Measurements from ENCODE around the gene ST7L. TPM values are rescaled to one million over a fixed set of nuclear protein-coding genes. Genes with fewer than 3 reads are reported as not detected.

ST7L gene
- total and polyA plus RNA-seq, 10 of the 15 experiments (the other 5 are each of a cell fraction or from before 2014, with no cell fraction given), result 3.6 to 13.7 (median 8.9) TPM

GRCh38 chr1:112522621-112523020 is 96.3 kb downstream of the ST7L start:
- Histone ChIP-seq H3K4me2 (ENCODE audit: control insufficient read depth, insufficient read depth) (no peak overlapping the region), H3K27ac (ENCODE audit: control insufficient read depth, insufficient read depth) (no peak overlapping the region), H3K9ac (ENCODE audit: control insufficient read depth, insufficient read depth, low read length) (no peak overlapping the region), H3K79me2 (ENCODE audit: control insufficient read depth, insufficient read depth, low read length) (no peaks in the 10 kb centered on the region), H3K9me3 (replicated peaks; ENCODE audit: control insufficient read depth, insufficient read depth, low read length) (no peaks in the 10 kb centered on the region), H3K4me1 (ENCODE audit: control insufficient read depth, insufficient read depth, low read length) (no peaks in the 10 kb centered on the region; the same call in 1 of the 2 replicates), H3K4me3 (no peak overlapping the region), H2AFZ (ENCODE audit: control insufficient read depth, low read depth, low read length) (no peak overlapping the region), H3K27me3 (replicated peaks in 1 of 2; ENCODE audit: control insufficient read depth in 2 of 2, insufficient read depth in 2 of 2, low read length in 1 of 2) (no peaks in the 10 kb centered on the region), H4K20me1 (ENCODE audit: control insufficient read depth, insufficient read depth) (no peaks in the 10 kb centered on the region), H3K36me3 (ENCODE audit: control insufficient read depth in 2 of 2, insufficient read depth in 2 of 2, low read length in 1 of 2) (no peaks in the 10 kb centered on the region)
- FAIRE-seq (no peak), DNase-seq (ENCODE audit: low read depth, low spot score) (no peak), ATAC-seq (no peak)
- ChIA-PET SMC1A (ENCODE audit: uncharacterized antibody, unreplicated experiment) (interaction anchor here (1.4 to 1.7 kb wide), 4 partner anchors 9 to 91 kb away, joined by 3 to 7 read pairs (median 6); no protein-coding TSS in a partner anchor), CTCF (interaction anchor here (1.8 kb wide), 1 partner anchor 21 kb away, joined by 8 read pairs; no protein-coding TSS in a partner anchor), RAD21 (ENCODE audit: unreplicated experiment) (interaction anchor here (0.8 to 0.9 kb wide), 2 partner anchors 22 to 56 kb away, joined by 3 read pairs; no protein-coding TSS in a partner anchor), POLR2A (no interaction called here)
- intact Hi-C loops (cut with micrococcal nuclease; ENCODE audit: unreplicated experiment) (no loop called here), in situ Hi-C loops (cut with MboI) (no loop called here)
- no peak for TF ChIP-seq SUPT20H (IDR thresholded peaks at IDR 0.05; ENCODE audit: borderline replicate concordance, control insufficient read depth, low read depth, low read length)
- no peak for TF ChIP-seq LARP7 (IDR thresholded peaks at IDR 0.05)
- no peak for TF ChIP-seq ZBTB11 (CRISPR knock-in tag; IDR thresholded peaks at IDR 0.05)
- TF ChIP-seq PAX8 (IDR thresholded peaks at IDR 0.05), result no peak
- 100% methylated on average over 1 of the region's 1 CpG for WGBS (ENCODE audit: insufficient coverage, insufficient replicate concordance, low lambda C conversion rate, missing lambda C conversion rate)
- no TSS peak for BruUV-seq (replicated peaks)

Data from GM12878 (cell line).